T-cell (primary cell): ENCODE results near the gene C11orf98. TPM values are rescaled to one million over a fixed set of nuclear protein-coding genes. Genes with fewer than 3 reads are reported as not detected.

Experiments
- ATAC-seq, 4 experiments: fragments of 200-7000 bp in 3 of 4; fragments of 150-1000 bp in 1 of 4; cut with Tn5 transposase; replicated peaks in 1 of 4; 1 replicate in 3 of 4; 2 replicates in 1 of 4; pipeline ENCODE4 v1.10.0; 2021; ENCODE audit warnings: moderate library complexity in 3 of 4, mild to moderate bottlenecking in 2 of 4, moderate number of reproducible peaks in 1 of 4
- CTCF ChIA-PET, 2 donors: fragments of 300-600 bp; sonication (Branson Sonifier 250); formaldehyde crosslinking; loops; one replicate each; lab custom pipeline; 2022; ENCODE audit warnings: antibody characterized with exemption in 2 of 2; lab: Charles Lee
- POLR2A ChIA-PET, 2 donors: fragments of 300-600 bp; sonication (Branson Sonifier 250); formaldehyde crosslinking; loops; one replicate each; lab custom pipeline; 2022; ENCODE audit warnings: antibody characterized with exemption in 2 of 2; lab: Charles Lee
- DNase-seq, 35 experiments: peaks; one replicate each; pipeline versions ENCODE4 v3.0.0 to v3.0.0-alpha.2; 2013 to 2023
- H3K27ac ChIP-seq: one replicate; pipeline ENCODE4 v1.5.1; 2013; ENCODE audit warnings: low read length
- H3K27me3 ChIP-seq, 2 experiments: replicated peaks in 1 of 2; 1 replicate in 1 of 2; 2 replicates in 1 of 2; pipeline versions ENCODE4 v1.6.1 to v1.7.0; 2013; ENCODE audit warnings: low read length in 1 of 2, mixed read lengths in 1 of 2; ENCODE audit not compliant: control insufficient read depth in 2 of 2, insufficient read depth in 2 of 2; ENCODE audit errors: extremely low read depth in 1 of 2
- H3K36me3 ChIP-seq, 2 donors: 1 replicate in 1 of 2; 2 replicates in 1 of 2; pipeline versions ENCODE4 v1.6.1 to v1.7.0; 2013; ENCODE audit warnings: low read length in 1 of 2; ENCODE audit not compliant: control insufficient read depth in 2 of 2, insufficient read depth in 1 of 2; ENCODE audit errors: extremely low read depth in 1 of 2
- H3K4me1 ChIP-seq, 2 experiments: 1 replicate in 1 of 2; 2 replicates in 1 of 2; pipeline versions ENCODE4 v1.6.1 to v1.7.0; 2013; ENCODE audit warnings: low read length in 2 of 2, mixed read lengths in 1 of 2; ENCODE audit not compliant: insufficient read depth in 2 of 2, control insufficient read depth in 1 of 2; ENCODE audit errors: extremely low read depth in 1 of 2
- H3K4me3 ChIP-seq, 2 donors: 1 replicate in 1 of 2; 2 replicates in 1 of 2; pipeline versions ENCODE4 v1.5.1 to v1.7.0; 2013; ENCODE audit warnings: mild to moderate bottlenecking in 2 of 2, low read length in 1 of 2, moderate library complexity in 1 of 2; ENCODE audit not compliant: control insufficient read depth in 1 of 2; ENCODE audit errors: extremely low read depth in 1 of 2
- H3K9me3 ChIP-seq: 2 replicates; pipeline ENCODE4 v1.7.0; 2013
- H3K27ac Mint-ChIP-seq, 2 donors: one replicate each; pipeline ENCODE4 v1.8.0; 2020 to 2021; ENCODE audit warnings: mild to moderate bottlenecking in 2 of 2, mixed read lengths in 2 of 2
- H3K27me3 Mint-ChIP-seq, 2 donors: one replicate each; pipeline ENCODE4 v1.8.0; 2021 to 2022; ENCODE audit warnings: mixed read lengths in 2 of 2
- H3K36me3 Mint-ChIP-seq: one replicate; pipeline ENCODE4 v1.8.0; 2021; ENCODE audit warnings: mixed read lengths
- H3K4me1 Mint-ChIP-seq, 3 donors: one replicate each; pipeline ENCODE4 v1.8.0; 2020 to 2022; ENCODE audit warnings: mixed read lengths in 3 of 3, mild to moderate bottlenecking in 1 of 3
- H3K4me3 Mint-ChIP-seq, 3 donors: one replicate each; pipeline ENCODE4 v1.8.0; 2020 to 2022; ENCODE audit warnings: mild to moderate bottlenecking in 3 of 3, mixed read lengths in 3 of 3, moderate library complexity in 3 of 3
- H3K9me3 Mint-ChIP-seq, 3 donors: one replicate each; pipeline ENCODE4 v1.8.0; 2020 to 2022; ENCODE audit warnings: mixed read lengths in 3 of 3
- WGBS: methylation state at CpG from one replicate; pipeline ENCODE4 v1.1.5; 2013; ENCODE audit warnings: missing lambda C conversion rate; ENCODE audit not compliant: insufficient coverage; 5-methylcytosine and 5-hydroxymethylcytosine counted together
- total RNA-seq, 35 experiments: library from RNA in 6 of 35; stranded (reverse) in 6 of 35; fragments of 120-200 nt in 1 of 35; gene quantifications; one replicate each; pipeline versions ENCODE4 v1.2.1 to v1.2.4 and lab custom pipeline; 2013 to 2026

C11orf98 gene
- total RNA-seq, 5 donors from 2014 or later (not counting 1 experiment from before 2014, with no cell fraction given): 28.3 to 62.6 (median 54.8) TPM

GRCh38 chr11:62669420-62670161 lies 4.6 kb upstream of the C11orf98 start:
- Mint-ChIP-seq H3K36me3 (peaks cover 9% of the 10 kb centered on the region), H3K4me3 (peak overlapping the region in 2 of 3 donors; percentile 28 to 52), H3K9me3 (no peaks in the 10 kb centered on the region), H3K27me3 (no peaks in the 10 kb centered on the region), H3K4me1 (peaks cover 54 to 65% (median 60%) of the 10 kb centered on the region in 3 donors), H3K27ac (peak overlapping the region; percentile 98 to 99)
- peaks cover 0 to 3% of the 10 kb centered on the region in 2 experiments for H3K27me3 ChIP-seq
- ATAC-seq (no peak), DNase-seq (no peak)
- H3K27ac ChIP-seq: no peak overlapping the region
- peaks cover 15 to 58% of the 10 kb centered on the region in 2 experiments for H3K4me1 ChIP-seq
- CTCF ChIA-PET: interaction anchor here in 1 of 2 donors (0.6 kb wide), 1 partner anchor 1352 kb away, joined by 3 read pairs; no protein-coding TSS in a partner anchor
- no peaks in the 10 kb centered on the region for H3K9me3 ChIP-seq
- H3K4me3 ChIP-seq: no peak overlapping the region
- WGBS: 93% methylated on average over 3 of the region's 4 CpGs
- peaks cover 0 to 22% of the 10 kb centered on the region in 2 donors for H3K36me3 ChIP-seq
- POLR2A ChIA-PET: interaction anchor here (0.6 to 0.7 kb wide), 3 partner anchors 82 to 399 kb away, joined by 3 to 6 read pairs (median 5); no protein-coding TSS in a partner anchor

GRCh38 chr11:62667460-62667859 lies 2.5 kb upstream of the C11orf98 start:
- POLR2A ChIA-PET: interaction anchor here in 1 of 2 donors (0.9 to 3.7 kb wide), 2 partner anchors 9 to 76 kb away, joined by 4 to 17 read pairs; partner anchors contain the start of gene TUT1
- no peak for DNase-seq
- H3K36me3 Mint-ChIP-seq: peaks cover 16% of the 10 kb centered on the region

GRCh38 chr11:62666259-62666926 lies 1.4 kb upstream of the C11orf98 start:
- ChIA-PET POLR2A (interaction anchor here (0.6 to 3.7 kb wide), 8 partner anchors 10 to 175 kb away, joined by 3 to 28 read pairs (median 6); partner anchors contain the start of genes INTS5 (in 2 of the 2) and TUT1 (in 1 of the 2)), CTCF (interaction anchor here (0.7 to 1.9 kb wide), 4 partner anchors 8 to 1638 kb away, joined by 3 to 8 read pairs (median 7); partner anchors contain the start of genes MTA2 (in 1 of the 2) and TUT1 (in 1 of the 2))
- H3K27ac Mint-ChIP-seq: peak overlapping the region; percentile 75 to 94
- H3K4me3 ChIP-seq: peak overlapping the region; percentile 97 to 99
- peaks cover 46 to 56% (median 52%) of the 10 kb centered on the region in 3 donors for H3K4me1 Mint-ChIP-seq
- peaks cover 0 to 25% of the 10 kb centered on the region in 2 donors for H3K36me3 ChIP-seq
- no peaks in the 10 kb centered on the region for H3K9me3 ChIP-seq
- H3K36me3 Mint-ChIP-seq: peaks cover 16% of the 10 kb centered on the region
- H3K9me3 Mint-ChIP-seq: no peaks in the 10 kb centered on the region
- H3K4me1 ChIP-seq: peaks cover 19 to 52% of the 10 kb centered on the region in 2 experiments
- H3K4me3 Mint-ChIP-seq: peak overlapping the region; percentile 93 to 95 (median 95)
- DNase-seq (no peak), ATAC-seq (no peak)
- H3K27me3 ChIP-seq: peaks cover 0 to 3% of the 10 kb centered on the region in 2 experiments
- H3K27ac ChIP-seq: peak overlapping the region; percentile 73
- 56% methylated on average over 12 of the region's 16 CpGs for WGBS
- H3K27me3 Mint-ChIP-seq: no peaks in the 10 kb centered on the region

More at GRCh38 chr11:62667460-62667859, 2.5 kb upstream of the C11orf98 start:
- Histone ChIP-seq H3K36me3 (peaks cover 0 to 23% of the 10 kb centered on the region in 2 donors), H3K9me3 (no peaks in the 10 kb centered on the region), H3K4me3 (no peak overlapping the region), H3K27me3 (peaks cover 0 to 3% of the 10 kb centered on the region in 2 experiments), H3K27ac (no peak overlapping the region), H3K4me1 (peaks cover 19 to 60% of the 10 kb centered on the region in 2 experiments)
- ATAC-seq: no peak
- Mint-ChIP-seq H3K9me3 (no peaks in the 10 kb centered on the region), H3K27me3 (no peaks in the 10 kb centered on the region), H3K27ac (peak overlapping the region; percentile 49 to 94), H3K4me3 (peak overlapping the region; percentile 93 to 95 (median 95)), H3K4me1 (peaks cover 52 to 62% (median 60%) of the 10 kb centered on the region in 3 donors)
- no CpG with 5 or more reads among the region's 2 CpGs for WGBS
- CTCF ChIA-PET: interaction anchor here in 1 of 2 donors (0.6 kb wide), 1 partner anchor 34 kb away, joined by 4 read pairs; no protein-coding TSS in a partner anchor

- H3K27ac Mint-ChIP-seq: peak overlapping the region; percentile 93 to 94
- H3K4me3 ChIP-seq: peak overlapping the region; percentile 97 to 99
- peaks cover 16% of the 10 kb centered on the region for H3K36me3 Mint-ChIP-seq
- WGBS: 3% methylated on average over 37 of the region's 39 CpGs
- H3K27me3 ChIP-seq: peaks cover 0 to 3% of the 10 kb centered on the region in 2 experiments
- H3K27ac ChIP-seq: peak overlapping the region; percentile 73
- H3K4me1 Mint-ChIP-seq: peaks cover 39 to 49% (median 45%) of the 10 kb centered on the region in 3 donors
- CTCF ChIA-PET: interaction anchor here (0.7 to 1.9 kb wide), 22 partner anchors 9 to 1638 kb away, joined by 3 to 26 read pairs (median 7); partner anchors contain the start of genes TUT1 (in 2 of the 2), B3GAT3 (in 1 of the 2), EEF1G (in 1 of the 2) and EML3 (in 1 of the 2)
- ATAC-seq (peak; percentile 28 to 38 (median 34)), DNase-seq (peak in 32 of 35 experiments; percentile 11 to 69 (median 48))
- H3K36me3 ChIP-seq: peaks cover 0 to 25% of the 10 kb centered on the region in 2 donors
- POLR2A ChIA-PET: interaction anchor here (0.6 to 3.7 kb wide), 39 partner anchors 8 to 204 kb away, joined by 3 to 34 read pairs (median 6); partner anchors contain the start of genes INTS5 (in 2 of the 2), MTA2 (in 2 of the 2), B3GAT3 (in 1 of the 2) and EEF1G (in 1 of the 2)
- H3K4me1 ChIP-seq: peaks cover 18 to 47% of the 10 kb centered on the region in 2 experiments
- H3K4me3 Mint-ChIP-seq: peak overlapping the region; percentile 93 to 95 (median 95)
- no peaks in the 10 kb centered on the region for H3K27me3 Mint-ChIP-seq
- no peaks in the 10 kb centered on the region for H3K9me3 Mint-ChIP-seq
- H3K9me3 ChIP-seq: no peaks in the 10 kb centered on the region
Observed at GRCh38 chr11:62665599-62666258, 719 bp upstream of the C11orf98 start.

GRCh38 chr11:62664405-62665074 lies 470 bp downstream of the C11orf98 start:
- Histone ChIP-seq H3K9me3 (no peaks in the 10 kb centered on the region), H3K27ac (peak overlapping the region; percentile 73), H3K27me3 (peaks cover 0 to 3% of the 10 kb centered on the region in 2 experiments), H3K36me3 (peaks cover 0 to 24% of the 10 kb centered on the region in 2 donors), H3K4me1 (peaks cover 18 to 39% of the 10 kb centered on the region in 2 experiments), H3K4me3 (peak overlapping the region; percentile 97 to 99)
- Mint-ChIP-seq H3K27ac (peak overlapping the region; percentile 93 to 94), H3K4me1 (peaks cover 31 to 40% (median 35%) of the 10 kb centered on the region in 3 donors), H3K27me3 (no peaks in the 10 kb centered on the region), H3K4me3 (peak overlapping the region; percentile 93 to 95 (median 95)), H3K36me3 (peaks cover 16% of the 10 kb centered on the region), H3K9me3 (no peaks in the 10 kb centered on the region)
- ATAC-seq: peak; percentile 58 to 68 (median 66)
- CTCF ChIA-PET: interaction anchor here (0.6 to 1.9 kb wide), 22 partner anchors 10 to 240 kb away, joined by 3 to 26 read pairs (median 6); partner anchors contain the start of genes TUT1 (in 2 of the 2), B3GAT3 (in 1 of the 2), EEF1G (in 1 of the 2) and EML3 (in 1 of the 2)
- POLR2A ChIA-PET: interaction anchor here (0.5 to 3.7 kb wide), 39 partner anchors 9 to 1653 kb away, joined by 3 to 34 read pairs (median 6); partner anchors contain the start of genes HNRNPUL2 (in 2 of the 2), INTS5 (in 2 of the 2), MTA2 (in 2 of the 2) and TUT1 (in 2 of the 2)
- DNase-seq: peak in 29 of 35 experiments; percentile 33 to 72 (median 54)
- WGBS: 2% methylated on average over 33 of the region's 36 CpGs
